ENCODE measurements around the gene CDKAL1. TPM values are rescaled to one million over a fixed set of nuclear protein-coding genes. Genes with fewer than 3 reads are reported as not detected.

The CDKAL1 gene
- total RNA-seq, 1 donor from 2014 or later, result 39.6 TPM

- Histone ChIP-seq H2AFZ (replicated peaks) (no peak overlapping the region), H3K9ac (no peak overlapping the region), H3F3A (ENCODE audit: low read depth) (no peaks in the 10 kb centered on the region), H3K4me1 (no peaks in the 10 kb centered on the region), H4K20me1 (ENCODE audit: low read depth) (no peaks in the 10 kb centered on the region), H3K27me3 (no peaks in the 10 kb centered on the region), H3K27ac (no peak overlapping the region), H3K79me2 (ENCODE audit: low read depth) (no peaks in the 10 kb centered on the region), H3K4me3 (no peak overlapping the region), H3K4me2 (no peak overlapping the region), H3K9me3 (ENCODE audit: low read depth) (no peaks in the 10 kb centered on the region), H3K36me3 (no peaks in the 10 kb centered on the region)
- Mint-ChIP-seq H3K4me1 (peaks cover 21% of the 10 kb centered on the region), H3K9me3 (no peaks in the 10 kb centered on the region), H3K27ac (no peak overlapping the region), H3K36me3 (peaks cover 3% of the 10 kb centered on the region), H3K27me3 (ENCODE audit: insufficient read depth, low read depth) (peaks cover 4% of the 10 kb centered on the region), H3K4me3 (no peak overlapping the region)
- DNase-seq (ENCODE audit: low spot score), result no peak
- TF ChIP-seq EZH2 (IDR thresholded peaks at IDR 0.05) (no peak), EZH2phosphoT487 (IDR thresholded peaks at IDR 0.05) (no peak), CTCF (IDR thresholded peaks at IDR 0.05) (no peak)
Measured at GRCh38 chr6:21164768-21165326, 630.6 kb downstream of the CDKAL1 start.

- H3K4me3 ChIP-seq, result no peak overlapping the region
- H2AFZ ChIP-seq (replicated peaks), result no peak overlapping the region
- DNase-seq (ENCODE audit: low spot score), result no peak
- no peaks in the 10 kb centered on the region for H4K20me1 ChIP-seq (ENCODE audit: low read depth)
- no peak overlapping the region for H3K4me2 ChIP-seq
- Mint-ChIP-seq H3K27me3 (ENCODE audit: insufficient read depth, low read depth) (peaks cover 2% of the 10 kb centered on the region), H3K4me1 (peaks cover 14% of the 10 kb centered on the region), H3K4me3 (no peak overlapping the region), H3K9me3 (peaks cover 2% of the 10 kb centered on the region), H3K27ac (no peak overlapping the region), H3K36me3 (peaks cover 3% of the 10 kb centered on the region)
- no peak overlapping the region for H3K27ac ChIP-seq
- H3K27me3 ChIP-seq, result no peaks in the 10 kb centered on the region
- TF ChIP-seq EZH2 (IDR thresholded peaks at IDR 0.05) (no peak), CTCF (IDR thresholded peaks at IDR 0.05) (no peak), EZH2phosphoT487 (IDR thresholded peaks at IDR 0.05) (no peak)
- H3K36me3 ChIP-seq, result no peaks in the 10 kb centered on the region
- H3K79me2 ChIP-seq (ENCODE audit: low read depth), result no peaks in the 10 kb centered on the region
- H3F3A ChIP-seq (ENCODE audit: low read depth), result no peaks in the 10 kb centered on the region
- H3K4me1 ChIP-seq, result no peaks in the 10 kb centered on the region
- no peak overlapping the region for H3K9ac ChIP-seq
- H3K9me3 ChIP-seq (ENCODE audit: low read depth), result no peaks in the 10 kb centered on the region
Measured at GRCh38 chr6:21166754-21167153, 632.5 kb downstream of the CDKAL1 start.

GRCh38 chr6:21167790-21168189 lies 633.5 kb downstream of the CDKAL1 start:
- Histone ChIP-seq H3K27me3 (no peaks in the 10 kb centered on the region), H3K36me3 (no peaks in the 10 kb centered on the region), H3K9me3 (ENCODE audit: low read depth) (no peaks in the 10 kb centered on the region), H3K27ac (no peak overlapping the region), H3K79me2 (ENCODE audit: low read depth) (no peaks in the 10 kb centered on the region), H3K9ac (no peak overlapping the region), H3K4me3 (no peak overlapping the region), H4K20me1 (ENCODE audit: low read depth) (no peaks in the 10 kb centered on the region), H3K4me2 (no peak overlapping the region), H2AFZ (replicated peaks) (no peak overlapping the region), H3K4me1 (no peaks in the 10 kb centered on the region), H3F3A (ENCODE audit: low read depth) (no peaks in the 10 kb centered on the region)
- Mint-ChIP-seq H3K27ac (no peak overlapping the region), H3K4me3 (no peak overlapping the region), H3K9me3 (peaks cover 6% of the 10 kb centered on the region), H3K4me1 (peaks cover 7% of the 10 kb centered on the region), H3K36me3 (peaks cover 3% of the 10 kb centered on the region), H3K27me3 (ENCODE audit: insufficient read depth, low read depth) (no peaks in the 10 kb centered on the region)
- no peak for DNase-seq (ENCODE audit: low spot score)
- TF ChIP-seq EZH2phosphoT487 (IDR thresholded peaks at IDR 0.05), result no peak
- no peak for TF ChIP-seq EZH2 (IDR thresholded peaks at IDR 0.05)
- no peak for TF ChIP-seq CTCF (IDR thresholded peaks at IDR 0.05)

Data from neural progenitor cell (in vitro differentiated cells).